Measurements from ENCODE around the gene ZFAND3. TPM values are rescaled to one million over a fixed set of nuclear protein-coding genes. Genes with fewer than 3 reads are reported as not detected.

The ZFAND3 gene
- total and polyA plus RNA-seq, 2 donors (not counting 1 experiment from before 2014, with no cell fraction given) = 13.5 to 58.3 TPM

- no peak for ATAC-seq (ENCODE audit: low read depth)
Observed at GRCh38 chr6:38110481-38110971, 291.0 kb downstream of the ZFAND3 start.

GRCh38 chr6:38112181-38112580 is 292.7 kb downstream of the ZFAND3 start:
- Histone ChIP-seq H3K9me3 (ENCODE audit: control extremely low read depth in 1 of 3, control insufficient read depth in 2 of 3, insufficient read depth in 1 of 3, low read length in 2 of 3) (no peaks in the 10 kb centered on the region), H3K9ac (ENCODE audit: low read length) (no peak overlapping the region), H2AFZ (ENCODE audit: insufficient read depth, low read depth, low read length, poor library complexity, severe bottlenecking) (no peak overlapping the region), H3K27ac (ENCODE audit: low read length in 2 of 2) (no peak overlapping the region), H3K4me2 (replicated peaks; ENCODE audit: low read depth, low read length, poor library complexity, severe bottlenecking) (no peak overlapping the region), H4K20me1 (ENCODE audit: control insufficient read depth, insufficient read depth, low read length, poor library complexity, severe bottlenecking) (peaks cover 9% of the 10 kb centered on the region), H3K4me3 (ENCODE audit: control extremely low read depth in 1 of 5, extremely low read depth in 1 of 5, insufficient read depth in 1 of 5, low read depth in 2 of 5, low read length in 4 of 5) (no peak overlapping the region), H3K4me1 (ENCODE audit: control insufficient read depth in 2 of 2, insufficient read depth in 2 of 2, low read length in 2 of 2) (no peaks in the 10 kb centered on the region), H3K27me3 (replicated peaks in 1 of 4; ENCODE audit: control extremely low read depth in 1 of 4, control insufficient read depth in 3 of 4, insufficient read depth in 4 of 4, low read length in 3 of 4) (no peaks in the 10 kb centered on the region), H3K79me2 (ENCODE audit: control insufficient read depth, insufficient read depth, low read length) (peaks cover 3% of the 10 kb centered on the region), H3K36me3 (replicated peaks in 1 of 2; ENCODE audit: control extremely low read depth in 1 of 2, control insufficient read depth in 1 of 2, extremely low read depth in 1 of 2, insufficient read depth in 2 of 2, low read length in 1 of 2) (peaks cover 0 to 5% of the 10 kb centered on the region in 2 experiments)
- no peak overlapping the region for H3K27ac Mint-ChIP-seq
- H3K4me1 Mint-ChIP-seq = no peaks in the 10 kb centered on the region
- CTCF ChIA-PET = interaction anchor here (0.5 kb wide), 1 partner anchor 242 kb away, joined by 3 read pairs; no protein-coding TSS in a partner anchor
- POLR2A ChIA-PET = no interaction called here
- DNase-seq = no peak
- intact Hi-C loops (cut with micrococcal nuclease) = no loop called here
- no peak for TF ChIP-seq EZH2 (IDR thresholded peaks at IDR 0.05; ENCODE audit: borderline replicate concordance, insufficient read depth, low read depth, low read length, poor library complexity, severe bottlenecking)
- no peak for TF ChIP-seq CTCF (IDR thresholded peaks at IDR 0.05)
- WGBS (ENCODE audit: insufficient coverage) = no CpG with 5 or more reads among the region's 5 CpGs
- ATAC-seq (ENCODE audit: low read depth) = no peak
- no peak overlapping the region for H3K4me3 Mint-ChIP-seq
- no peaks in the 10 kb centered on the region for H3K9me3 Mint-ChIP-seq (ENCODE audit: insufficient read depth)
- no peaks in the 10 kb centered on the region for H3K27me3 Mint-ChIP-seq

More at GRCh38 chr6:38110481-38110971, 291.0 kb downstream of the ZFAND3 start:
- H3K9me3 ChIP-seq (ENCODE audit: control extremely low read depth in 1 of 3, control insufficient read depth in 2 of 3, insufficient read depth in 1 of 3, low read length in 2 of 3) = no peaks in the 10 kb centered on the region
- ChIA-PET CTCF (no interaction called here), POLR2A (no interaction called here)
- no peak overlapping the region for H3K4me3 ChIP-seq (ENCODE audit: control extremely low read depth in 1 of 5, extremely low read depth in 1 of 5, insufficient read depth in 1 of 5, low read depth in 2 of 5, low read length in 4 of 5)
- H3K9ac ChIP-seq (ENCODE audit: low read length) = no peak overlapping the region
- H3K79me2 ChIP-seq (ENCODE audit: control insufficient read depth, insufficient read depth, low read length) = peaks cover 3% of the 10 kb centered on the region
- H3K27me3 ChIP-seq (replicated peaks in 1 of 4; ENCODE audit: control extremely low read depth in 1 of 4, control insufficient read depth in 3 of 4, insufficient read depth in 4 of 4, low read length in 3 of 4) = no peaks in the 10 kb centered on the region
- no peaks in the 10 kb centered on the region for H3K4me1 ChIP-seq (ENCODE audit: control insufficient read depth in 2 of 2, insufficient read depth in 2 of 2, low read length in 2 of 2)
- H3K36me3 ChIP-seq (replicated peaks in 1 of 2; ENCODE audit: control extremely low read depth in 1 of 2, control insufficient read depth in 1 of 2, extremely low read depth in 1 of 2, insufficient read depth in 2 of 2, low read length in 1 of 2) = peaks cover 2 to 4% of the 10 kb centered on the region in 2 experiments
- WGBS (ENCODE audit: insufficient coverage) = 49% methylated on average over 4 of the region's 8 CpGs
- H2AFZ ChIP-seq (ENCODE audit: insufficient read depth, low read depth, low read length, poor library complexity, severe bottlenecking) = no peak overlapping the region
- no peak overlapping the region for H3K4me2 ChIP-seq (replicated peaks; ENCODE audit: low read depth, low read length, poor library complexity, severe bottlenecking)
- TF ChIP-seq CTCF (IDR thresholded peaks at IDR 0.05) (no peak), EZH2 (IDR thresholded peaks at IDR 0.05; ENCODE audit: borderline replicate concordance, insufficient read depth, low read depth, low read length, poor library complexity, severe bottlenecking) (no peak)
- H3K9me3 Mint-ChIP-seq (ENCODE audit: insufficient read depth) = no peaks in the 10 kb centered on the region
- H3K27me3 Mint-ChIP-seq = no peaks in the 10 kb centered on the region
- H4K20me1 ChIP-seq (ENCODE audit: control insufficient read depth, insufficient read depth, low read length, poor library complexity, severe bottlenecking) = peaks cover 9% of the 10 kb centered on the region
- no peak for DNase-seq
- no peak overlapping the region for H3K27ac Mint-ChIP-seq
- no peak overlapping the region for H3K27ac ChIP-seq (ENCODE audit: low read length in 2 of 2)
- no peak overlapping the region for H3K4me3 Mint-ChIP-seq
- no peaks in the 10 kb centered on the region for H3K4me1 Mint-ChIP-seq
- intact Hi-C loops (cut with micrococcal nuclease) = no loop called here
